ENCODE data around the gene PACS1.

Gene PACS1

GRCh38 chr11:66189031-66189745, 119.1 kb downstream of the PACS1 start:
- TF ChIP-seq REST (IDR thresholded peaks at IDR 0.05; ENCODE audit: insufficient read depth in 1 of 2, low read depth in 2 of 2, low read length in 2 of 2) (no peak), FOXP2 (optimal IDR thresholded peaks at IDR 0.05; ENCODE audit: borderline replicate concordance, extremely low read depth, extremely low read length, insufficient read depth) (no peak), POLR2AphosphoS5 (IDR thresholded peaks at IDR 0.05; ENCODE audit: low read depth, low read length) (no peak), TAF1 (IDR thresholded peaks at IDR 0.05; ENCODE audit: borderline replicate concordance, insufficient read depth, low read length) (no peak), SIN3A (IDR thresholded peaks at IDR 0.05; ENCODE audit: borderline replicate concordance, insufficient read depth, low read length) (no peak)

- TF ChIP-seq TAF1 (IDR thresholded peaks at IDR 0.05; ENCODE audit: borderline replicate concordance, insufficient read depth, low read length) (no peak), POLR2AphosphoS5 (IDR thresholded peaks at IDR 0.05; ENCODE audit: low read depth, low read length) (no peak), FOXP2 (optimal IDR thresholded peaks at IDR 0.05; ENCODE audit: borderline replicate concordance, extremely low read depth, extremely low read length, insufficient read depth) (no peak)
These were observed 120.7 kb downstream of the PACS1 start for GRCh38 chr11:66190786-66191185.

- TF ChIP-seq TAF1 (IDR thresholded peaks at IDR 0.05; ENCODE audit: borderline replicate concordance, insufficient read depth, low read length), result no peak
- TF ChIP-seq FOXP2 (optimal IDR thresholded peaks at IDR 0.05; ENCODE audit: borderline replicate concordance, extremely low read depth, extremely low read length, insufficient read depth), result no peak
- TF ChIP-seq SIN3A (IDR thresholded peaks at IDR 0.05; ENCODE audit: borderline replicate concordance, insufficient read depth, low read length), result no peak
- no peak for TF ChIP-seq REST (IDR thresholded peaks at IDR 0.05; ENCODE audit: insufficient read depth in 1 of 2, low read depth in 2 of 2, low read length in 2 of 2)
- TF ChIP-seq POLR2AphosphoS5 (IDR thresholded peaks at IDR 0.05; ENCODE audit: low read depth, low read length), result no peak
These were observed 122.2 kb downstream of the PACS1 start for GRCh38 chr11:66192181-66192863.

- no peak for TF ChIP-seq FOXP2 (optimal IDR thresholded peaks at IDR 0.05; ENCODE audit: borderline replicate concordance, extremely low read depth, extremely low read length, insufficient read depth)
- no peak for TF ChIP-seq POLR2AphosphoS5 (IDR thresholded peaks at IDR 0.05; ENCODE audit: low read depth, low read length)
- no peak for TF ChIP-seq REST (IDR thresholded peaks at IDR 0.05; ENCODE audit: insufficient read depth in 1 of 2, low read depth in 2 of 2, low read length in 2 of 2)
- no peak for TF ChIP-seq TAF1 (IDR thresholded peaks at IDR 0.05; ENCODE audit: borderline replicate concordance, insufficient read depth, low read length)
These were observed 124.3 kb downstream of the PACS1 start for GRCh38 chr11:66194391-66194790.

- TF ChIP-seq SIN3A (IDR thresholded peaks at IDR 0.05; ENCODE audit: borderline replicate concordance, insufficient read depth, low read length) (no peak), POLR2AphosphoS5 (IDR thresholded peaks at IDR 0.05; ENCODE audit: low read depth, low read length) (no peak), TAF1 (IDR thresholded peaks at IDR 0.05; ENCODE audit: borderline replicate concordance, insufficient read depth, low read length) (no peak), FOXP2 (optimal IDR thresholded peaks at IDR 0.05; ENCODE audit: borderline replicate concordance, extremely low read depth, extremely low read length, insufficient read depth) (no peak), REST (IDR thresholded peaks at IDR 0.05; ENCODE audit: insufficient read depth in 1 of 2, low read depth in 2 of 2, low read length in 2 of 2) (no peak)
These were observed 125.8 kb downstream of the PACS1 start for GRCh38 chr11:66195867-66196266.

All from PFSK-1 (cell line).